Neural progenitor cell (in vitro differentiated cells): Measurements from ENCODE around the gene HECTD4. TPM values are rescaled to one million over a fixed set of nuclear protein-coding genes. Genes with fewer than 3 reads are reported as not detected.

Source experiments
- DNase-seq: peaks from one replicate; pipeline ENCODE4 v3.0.0-alpha.2; 2016; ENCODE audit warnings: low spot score
- H2AFZ ChIP-seq: fragments of 200-600 bp; sonication (generic); replicated peaks from 2 replicates; pipeline ENCODE4 v1.6.1; 2016; ENCODE audit warnings: antibody characterized with exemption
- H3F3A ChIP-seq: fragments of 200-600 bp; sonication (generic); 2 replicates; pipeline ENCODE4 v1.6.1; 2016; ENCODE audit warnings: antibody characterized with exemption, low read depth
- H3K27ac ChIP-seq: fragments of 200-600 bp; sonication (generic); 2 replicates; pipeline ENCODE4 v1.5.1; 2016; ENCODE audit warnings: mild to moderate bottlenecking
- H3K27me3 ChIP-seq: fragments of 200-600 bp; sonication (generic); 2 replicates; pipeline ENCODE4 v1.6.1; 2016; ENCODE audit warnings: mild to moderate bottlenecking, moderate library complexity
- H3K36me3 ChIP-seq: fragments of 200-600 bp; sonication (generic); 2 replicates; pipeline ENCODE4 v1.5.1; 2016
- H3K4me1 ChIP-seq: fragments of 200-600 bp; sonication (generic); 2 replicates; pipeline ENCODE4 v1.6.1; 2016; ENCODE audit warnings: mixed run types
- H3K4me2 ChIP-seq: fragments of 200-600 bp; sonication (generic); 2 replicates; pipeline ENCODE4 v1.6.1; 2016
- H3K4me3 ChIP-seq: fragments of 200-600 bp; sonication (generic); 2 replicates; pipeline ENCODE4 v1.5.1; 2016
- H3K79me2 ChIP-seq: fragments of 200-600 bp; sonication (generic); 2 replicates; pipeline ENCODE4 v1.6.1; 2016; ENCODE audit warnings: low read depth
- H3K9ac ChIP-seq: fragments of 200-600 bp; sonication (generic); 2 replicates; pipeline ENCODE4 v1.6.1; 2016
- H3K9me3 ChIP-seq: fragments of 200-600 bp; sonication (generic); 2 replicates; pipeline ENCODE4 v1.5.1; 2016; ENCODE audit warnings: low read depth
- H4K20me1 ChIP-seq: fragments of 200-600 bp; sonication (generic); 2 replicates; pipeline ENCODE4 v1.6.1; 2016; ENCODE audit warnings: low read depth
- H3K27ac Mint-ChIP-seq: 3 replicates; pipeline ENCODE4 v1.8.0; 2021; ENCODE audit warnings: mixed read lengths
- H3K27me3 Mint-ChIP-seq: 2 replicates; pipeline ENCODE4 v1.8.0; 2022; ENCODE audit warnings: low read depth, mild to moderate bottlenecking, inconsistent platforms, moderate library complexity, mixed read lengths; ENCODE audit not compliant: insufficient read depth
- H3K36me3 Mint-ChIP-seq: 3 replicates; pipeline ENCODE4 v1.8.0; 2021; ENCODE audit warnings: mixed read lengths
- H3K4me1 Mint-ChIP-seq: 3 replicates; pipeline ENCODE4 v1.8.0; 2021; ENCODE audit warnings: mixed read lengths
- H3K4me3 Mint-ChIP-seq: 3 replicates; pipeline ENCODE4 v1.8.0; 2021; ENCODE audit warnings: mild to moderate bottlenecking, moderate library complexity, mixed read lengths
- H3K9me3 Mint-ChIP-seq: 3 replicates; pipeline ENCODE4 v1.8.0; 2020; ENCODE audit warnings: mixed read lengths
- CTCF ChIP-seq: fragments of 200-600 bp; sonication (generic); IDR thresholded peaks from 2 replicates; pipeline ENCODE4 v1.5.1; 2017; ENCODE audit warnings: antibody characterized with exemption, mild to moderate bottlenecking
- EZH2 ChIP-seq: fragments of 200-600 bp; sonication (generic); IDR thresholded peaks from 2 replicates; pipeline ENCODE4 v1.6.1; 2017; ENCODE audit warnings: antibody characterized with exemption, mild to moderate bottlenecking, moderate library complexity
- EZH2phosphoT487 ChIP-seq: fragments of 200-600 bp; sonication (generic); IDR thresholded peaks from 2 replicates; pipeline ENCODE4 v1.6.1; 2017; ENCODE audit warnings: antibody characterized with exemption
- total RNA-seq: library from RNA; depleted of rRNA; stranded (reverse); fragments of >200 nt; gene quantifications from 2 replicates; pipeline ENCODE4 v1.2.3, GENCODE V29; 2015; ENCODE audit warnings: low replicate concordance

The HECTD4 gene
- total RNA-seq, 1 donor from 2014 or later: 11.0 TPM

GRCh38 chr12:112116232-112117060 lies 265.8 kb downstream of the HECTD4 start:
- peak overlapping the region; percentile 70 for H3K4me2 ChIP-seq
- no peaks in the 10 kb centered on the region for H3K36me3 Mint-ChIP-seq
- no peaks in the 10 kb centered on the region for H3K9me3 Mint-ChIP-seq
- H3K4me1 Mint-ChIP-seq: peaks cover 15% of the 10 kb centered on the region
- H3K27ac ChIP-seq: peak overlapping the region; percentile 79
- H3K79me2 ChIP-seq: no peaks in the 10 kb centered on the region
- H3K27ac Mint-ChIP-seq: peak overlapping the region; percentile 91
- TF ChIP-seq EZH2: no peak
- no peak for TF ChIP-seq EZH2phosphoT487
- no peak for TF ChIP-seq CTCF
- H4K20me1 ChIP-seq: no peaks in the 10 kb centered on the region
- no peaks in the 10 kb centered on the region for H3K36me3 ChIP-seq
- no peaks in the 10 kb centered on the region for H3K27me3 ChIP-seq
- H3K9me3 ChIP-seq: no peaks in the 10 kb centered on the region
- no peaks in the 10 kb centered on the region for H3K27me3 Mint-ChIP-seq
- peak overlapping the region; percentile 92 for H2AFZ ChIP-seq
- DNase-seq: peak; percentile 92
- no peak overlapping the region for H3K9ac ChIP-seq
- peaks cover 20% of the 10 kb centered on the region for H3F3A ChIP-seq
- H3K4me3 Mint-ChIP-seq: peak overlapping the region; percentile 62
- H3K4me1 ChIP-seq: peaks cover 11% of the 10 kb centered on the region
- peak overlapping the region; percentile 23 for H3K4me3 ChIP-seq

GRCh38 chr12:112115259-112116045 lies 266.8 kb downstream of the HECTD4 start:
- no peak for TF ChIP-seq EZH2
- TF ChIP-seq EZH2phosphoT487: no peak
- H3K4me3 ChIP-seq: no peak overlapping the region

GRCh38 chr12:112112409-112113133 lies 269.7 kb downstream of the HECTD4 start:
- no peaks in the 10 kb centered on the region for H3K27me3 ChIP-seq
- no peaks in the 10 kb centered on the region for H3K9me3 ChIP-seq
- H2AFZ ChIP-seq: peak overlapping the region; percentile 14
- no peak overlapping the region for H3K4me3 Mint-ChIP-seq
- H3K36me3 Mint-ChIP-seq: no peaks in the 10 kb centered on the region
- peaks cover 38% of the 10 kb centered on the region for H3F3A ChIP-seq
- H3K27ac ChIP-seq: no peak overlapping the region
- H3K4me2 ChIP-seq: no peak overlapping the region
- H3K9ac ChIP-seq: no peak overlapping the region
- H3K4me1 ChIP-seq: peaks cover 25% of the 10 kb centered on the region
- DNase-seq: no peak
- H3K4me1 Mint-ChIP-seq: peaks cover 29% of the 10 kb centered on the region
- TF ChIP-seq EZH2 (no peak), CTCF (no peak), EZH2phosphoT487 (no peak)
- H3K79me2 ChIP-seq: peaks cover 26% of the 10 kb centered on the region
- H3K36me3 ChIP-seq: no peaks in the 10 kb centered on the region
- no peak overlapping the region for H3K27ac Mint-ChIP-seq
- no peak overlapping the region for H3K4me3 ChIP-seq
- H4K20me1 ChIP-seq: peaks cover 7% of the 10 kb centered on the region
- no peaks in the 10 kb centered on the region for H3K9me3 Mint-ChIP-seq
- peaks cover 1% of the 10 kb centered on the region for H3K27me3 Mint-ChIP-seq

More at GRCh38 chr12:112115259-112116045, 266.8 kb downstream of the HECTD4 start:
- H3K36me3 ChIP-seq: no peaks in the 10 kb centered on the region
- no peak overlapping the region for H3K9ac ChIP-seq
- peaks cover 20% of the 10 kb centered on the region for H3F3A ChIP-seq
- Mint-ChIP-seq H3K36me3 (no peaks in the 10 kb centered on the region), H3K27me3 (no peaks in the 10 kb centered on the region), H3K4me3 (no peak overlapping the region), H3K9me3 (no peaks in the 10 kb centered on the region), H3K4me1 (peaks cover 18% of the 10 kb centered on the region), H3K27ac (peak overlapping the region; percentile 95)
- no peak for DNase-seq
- H3K4me2 ChIP-seq: no peak overlapping the region
- no peaks in the 10 kb centered on the region for H3K9me3 ChIP-seq
- H3K79me2 ChIP-seq: peaks cover under 1% of the 10 kb centered on the region
- no peaks in the 10 kb centered on the region for H3K27me3 ChIP-seq
- peaks cover 13% of the 10 kb centered on the region for H3K4me1 ChIP-seq
- H4K20me1 ChIP-seq: no peaks in the 10 kb centered on the region
- peak overlapping the region; percentile 92 for H2AFZ ChIP-seq
- no peak overlapping the region for H3K27ac ChIP-seq
